Spleen (tissue), 7 donors: ENCODE measurements around the gene CCNI2.

Experiments used
- CTCF ChIP-seq, 11 experiments: fragments of 200-600 bp in 7 of 11; fragments of 450-650 bp in 4 of 11; sonication (generic) in 4 of 11; IDR thresholded peaks in 8 of 11; conservative IDR thresholded peaks in 3 of 11; 1 replicate in 7 of 11; 2 replicates in 4 of 11; pipeline versions ENCODE4 v1.4.0 to v1.8.0; 2016 to 2021; ENCODE audit warnings: antibody characterized with exemption in 11 of 11, inconsistent platforms in 4 of 11, mild to moderate bottlenecking in 1 of 11
- POLR2A ChIP-seq, 3 donors: fragments of 450-650 bp; IDR thresholded peaks; one replicate each; pipeline ENCODE4 v1.5.1; 2017; ENCODE audit warnings: antibody characterized with exemption in 3 of 3, mild to moderate bottlenecking in 1 of 3
- donor health status: DM: no; HTN: no; CAD: no; lungs with moderate emphysema.
- donor health status: DM: no; HTN: no; CAD: no.
- donor health status: DM: no; HTN: no; CAD: no.

- TF ChIP-seq POLR2A (IDR thresholded peaks at IDR 0.05) = no peak
- no peak for TF ChIP-seq CTCF (IDR thresholded peaks at IDR 0.05 in 8 of 11, conservative IDR thresholded peaks at IDR 0.05 in 3 of 11)
These were observed 4.6 kb upstream of the CCNI2 start for GRCh38 chr5:132742626-132743025.
